CD14-positive monocyte (primary cell): ENCODE measurements around the gene HNRNPLL. TPM values are rescaled to one million over a fixed set of nuclear protein-coding genes. Genes with fewer than 3 reads are reported as not detected.

Source experiments
- DNase-seq, 3 donors: peaks; one replicate each; pipeline ENCODE4 v3.0.0-alpha.2; 2011 to 2022
- H2AFZ ChIP-seq: 2 replicates; pipeline ENCODE4 v1.6.0; 2012; ENCODE audit warnings: mild to moderate bottlenecking, low read depth, low read length, inconsistent platforms; ENCODE audit not compliant: insufficient read depth, poor library complexity, severe bottlenecking
- H3K27ac ChIP-seq, 2 donors: 1 replicate in 1 of 2; 2 replicates in 1 of 2; pipeline ENCODE4 v1.5.1; 2012 to 2013; ENCODE audit warnings: low read length in 2 of 2, control low read depth in 1 of 2, inconsistent platforms in 1 of 2, low read depth in 1 of 2, mild to moderate bottlenecking in 1 of 2
- H3K27me3 ChIP-seq, 2 donors: one replicate each; pipeline versions ENCODE4 v1.6.0 to v1.6.1; 2011 to 2013; ENCODE audit warnings: low read length in 2 of 2; ENCODE audit not compliant: control insufficient read depth in 2 of 2, insufficient read depth in 2 of 2
- H3K36me3 ChIP-seq, 2 donors: replicated peaks in 1 of 2; 1 replicate in 1 of 2; 2 replicates in 1 of 2; pipeline versions ENCODE4 v1.5.1 to v1.6.1; 2012 to 2013; ENCODE audit warnings: low read length in 2 of 2, control low read depth in 1 of 2, inconsistent platforms in 1 of 2, mild to moderate bottlenecking in 1 of 2; ENCODE audit not compliant: insufficient read depth in 2 of 2, control insufficient read depth in 1 of 2
- H3K4me1 ChIP-seq, 2 donors: 1 replicate in 1 of 2; 2 replicates in 1 of 2; pipeline versions ENCODE4 v1.5.1 to v1.6.1; 2012 to 2013; ENCODE audit warnings: low read length in 2 of 2, control low read depth in 1 of 2, inconsistent platforms in 1 of 2, mild to moderate bottlenecking in 1 of 2, moderate library complexity in 1 of 2; ENCODE audit not compliant: insufficient read depth in 2 of 2, control insufficient read depth in 1 of 2
- H3K4me2 ChIP-seq: replicated peaks from 2 replicates; pipeline ENCODE3; 2012; ENCODE audit warnings: low read length, moderate library complexity, mild to moderate bottlenecking; ENCODE audit not compliant: poor library complexity, severe bottlenecking; ENCODE audit errors: extremely low read depth
- H3K4me3 ChIP-seq, 3 experiments: fragments of 200-600 bp in 1 of 3; sonication (generic) in 1 of 3; replicated peaks in 1 of 3; 1 replicate in 2 of 3; 2 replicates in 1 of 3; pipeline ENCODE4 v1.5.1; 2011 to 2013; ENCODE audit warnings: low read length in 3 of 3, mild to moderate bottlenecking in 3 of 3, control low read depth in 2 of 3, low read depth in 2 of 3, inconsistent platforms in 1 of 3, moderate library complexity in 1 of 3
- H3K79me2 ChIP-seq: 2 replicates; pipeline ENCODE4 v1.6.0; 2012; ENCODE audit warnings: mild to moderate bottlenecking, control low read depth, inconsistent platforms, low read length, moderate library complexity; ENCODE audit not compliant: insufficient read depth
- H3K9ac ChIP-seq: 2 replicates; pipeline ENCODE4 v1.6.0; 2017; ENCODE audit warnings: low read length, mild to moderate bottlenecking; ENCODE audit not compliant: insufficient read depth, poor library complexity, severe bottlenecking
- H3K9me3 ChIP-seq, 2 donors: replicated peaks in 1 of 2; 1 replicate in 1 of 2; 2 replicates in 1 of 2; pipeline versions ENCODE4 v1.5.1 to v1.6.1; 2012 to 2013; ENCODE audit warnings: low read length in 2 of 2, control low read depth in 1 of 2; ENCODE audit not compliant: control insufficient read depth in 1 of 2, insufficient read depth in 1 of 2
- H4K20me1 ChIP-seq: 2 replicates; pipeline ENCODE4 v1.6.0; 2012; ENCODE audit warnings: mild to moderate bottlenecking, low read length, control low read depth, moderate library complexity; ENCODE audit not compliant: insufficient read depth
- H3K27ac Mint-ChIP-seq, 7 donors: one replicate each; pipeline ENCODE4 v1.8.0; 2020; ENCODE audit warnings: mild to moderate bottlenecking in 7 of 7, mixed read lengths in 7 of 7, moderate library complexity in 6 of 7, inconsistent platforms in 2 of 7
- H3K27me3 Mint-ChIP-seq, 3 donors: one replicate each; pipeline ENCODE4 v1.8.0; 2021 to 2022; ENCODE audit warnings: low read depth in 3 of 3, mild to moderate bottlenecking in 3 of 3, mixed read lengths in 3 of 3, moderate library complexity in 3 of 3, inconsistent platforms in 1 of 3
- H3K36me3 Mint-ChIP-seq, 2 donors: one replicate each; pipeline ENCODE4 v1.8.0; 2020; ENCODE audit warnings: mixed read lengths in 2 of 2, inconsistent platforms in 1 of 2, mild to moderate bottlenecking in 1 of 2
- H3K4me1 Mint-ChIP-seq: one replicate; pipeline ENCODE4 v1.8.0; 2020; ENCODE audit warnings: mild to moderate bottlenecking, mixed read lengths
- H3K4me3 Mint-ChIP-seq, 2 donors: one replicate each; pipeline ENCODE4 v1.8.0; 2020; ENCODE audit warnings: mild to moderate bottlenecking in 2 of 2, mixed read lengths in 2 of 2, moderate library complexity in 1 of 2
- H3K9me3 Mint-ChIP-seq, 7 donors: one replicate each; pipeline ENCODE4 v1.8.0; 2020 to 2022; ENCODE audit warnings: mixed read lengths in 7 of 7, mild to moderate bottlenecking in 6 of 7, moderate library complexity in 6 of 7, inconsistent platforms in 2 of 7
- CTCF ChIP-seq: fragments of 200-600 bp; IDR thresholded peaks from one replicate; pipeline ENCODE4 v1.8.0; 2022; ENCODE audit warnings: antibody characterized with exemption, mild to moderate bottlenecking
- WGBS: methylation state at CpG from one replicate; pipeline ENCODE4 v1.1.5; 2013; ENCODE audit warnings: missing lambda C conversion rate; ENCODE audit not compliant: insufficient coverage; 5-methylcytosine and 5-hydroxymethylcytosine counted together
- intact Hi-C, 2 donors: fragments of 100-400 bp; cut with micrococcal nuclease; formaldehyde crosslinking; loops; one replicate each; pipeline versions ENCODE4 v1.15.0 to v1.15.1; 2023
- polyA plus RNA-seq, 3 donors: library from polyadenylated mRNA; depleted of rRNA in 1 of 3; unstranded in 2 of 3; stranded (reverse) in 1 of 3; fragments of 300-500 nt in 2 of 3; fragments of >200 nt in 1 of 3; fragmentation: Illumina TruSeq in 2 of 3; gene quantifications; 1 replicate in 2 of 3; 2 replicates in 1 of 3; pipeline ENCODE4 v1.2.3, GENCODE V29; 2012 to 2021

HNRNPLL gene
- polyA plus RNA-seq, 3 donors: 12.4 to 16.8 (median 13.8) TPM

GRCh38 chr2:38621018-38621417 is 18.3 kb upstream of the HNRNPLL start:
- Histone ChIP-seq H3K27me3 (peaks cover 0 to 5% of the 10 kb centered on the region in 2 donors), H3K4me3 (no peak overlapping the region), H4K20me1 (peaks cover 6% of the 10 kb centered on the region), H3K4me1 (peaks cover 47 to 53% of the 10 kb centered on the region in 2 donors), H3K4me2 (no peak overlapping the region), H3K9ac (no peak overlapping the region), H3K9me3 (no peaks in the 10 kb centered on the region), H2AFZ (no peak overlapping the region), H3K27ac (no peak overlapping the region), H3K79me2 (no peaks in the 10 kb centered on the region), H3K36me3 (no peaks in the 10 kb centered on the region)
- H3K27ac Mint-ChIP-seq: peak overlapping the region in 3 of 7 donors; percentile 3 to 61 (median 11)
- peaks cover 53% of the 10 kb centered on the region for H3K4me1 Mint-ChIP-seq
- TF ChIP-seq CTCF: no peak
- no peak overlapping the region for H3K4me3 Mint-ChIP-seq
- peaks cover 0 to 2% of the 10 kb centered on the region in 2 donors for H3K36me3 Mint-ChIP-seq
- intact Hi-C loops: no loop called here
- DNase-seq: no peak
- H3K9me3 Mint-ChIP-seq: no peaks in the 10 kb centered on the region
- peaks cover 0 to 16% (median 14%) of the 10 kb centered on the region in 3 donors for H3K27me3 Mint-ChIP-seq

DNA sequence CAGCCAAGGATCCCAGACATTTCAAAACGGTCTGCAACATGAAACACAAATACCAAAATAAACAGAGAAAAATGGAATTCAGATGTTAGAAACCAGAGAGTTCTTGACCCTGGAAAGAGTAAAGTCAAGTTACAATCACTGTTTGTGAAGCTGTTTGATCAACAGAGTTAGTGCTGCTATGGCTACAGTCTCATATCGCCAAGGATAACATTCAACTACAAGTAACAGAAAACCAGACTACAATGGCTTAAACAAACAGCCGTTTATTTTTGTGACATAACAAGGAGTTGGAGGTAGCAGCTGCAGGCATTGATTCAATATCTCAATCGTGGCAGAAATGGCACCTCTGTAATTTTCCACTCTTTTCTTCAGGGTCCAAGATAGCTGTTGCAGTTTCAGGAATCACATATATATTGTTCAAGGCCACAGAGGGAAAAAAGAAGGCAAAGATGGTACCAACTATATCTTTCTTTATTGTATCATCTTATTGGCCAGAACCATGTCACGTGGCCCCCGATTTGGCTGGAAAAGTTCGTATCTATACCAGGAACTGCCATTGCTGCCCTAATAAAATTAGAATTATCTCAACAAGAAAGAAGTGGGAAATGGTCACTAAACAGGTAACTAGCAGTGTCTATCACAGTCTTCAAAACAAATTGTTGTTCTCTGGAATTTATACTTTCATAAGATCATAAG is 17.7 kb upstream of the HNRNPLL start:
- H3K4me1 Mint-ChIP-seq: peaks cover 53% of the 10 kb centered on the region
- Histone ChIP-seq H3K4me2 (peak overlapping the region; percentile 42), H3K9ac (no peak overlapping the region), H4K20me1 (peaks cover 6% of the 10 kb centered on the region), H3K4me3 (peak overlapping the region in 1 of 3 experiments; percentile 16), H3K4me1 (peaks cover 47 to 57% of the 10 kb centered on the region in 2 donors), H2AFZ (no peak overlapping the region), H3K27me3 (peaks cover 0 to 5% of the 10 kb centered on the region in 2 donors), H3K27ac (peak overlapping the region in 1 of 2 donors; percentile 61), H3K36me3 (no peaks in the 10 kb centered on the region), H3K9me3 (no peaks in the 10 kb centered on the region), H3K79me2 (no peaks in the 10 kb centered on the region)
- H3K27ac Mint-ChIP-seq: peak overlapping the region; percentile 1 to 91 (median 80)
- peaks cover 0 to 2% of the 10 kb centered on the region in 2 donors for H3K36me3 Mint-ChIP-seq
- peaks cover 0 to 15% (median 12%) of the 10 kb centered on the region in 3 donors for H3K27me3 Mint-ChIP-seq
- no peaks in the 10 kb centered on the region for H3K9me3 Mint-ChIP-seq
- H3K4me3 Mint-ChIP-seq: peak overlapping the region in 1 of 2 donors; percentile 35
- DNase-seq: no peak
- no CpG with 5 or more reads among the region's 7 CpGs for WGBS
- TF ChIP-seq CTCF: no peak
- intact Hi-C loops: no loop called here
